Hematopoietic multipotent progenitor cell treated with erythropoietin and hydrocortisone succinate and interleukin-3 and kit ligand, for 8 days (in vitro differentiated cells): ENCODE data around the gene ACP2.
"Not testable (repeated sequence)": the region's sequence is repeated elsewhere in the genome, so short reads cannot be mapped to it uniquely, and the experiment has no call there.

ENCODE experiments used
- DNase-seq: peaks from one replicate; pipeline ENCODE4 v3.0.0-alpha.2; 2015

Gene ACP2

GRCh38 chr11:47241841-47242301 lies 6.7 kb downstream of the ACP2 start:
- no peak for DNase-seq

GRCh38 chr11:47239852-47240251 lies 8.8 kb downstream of the ACP2 start:
- no peak for DNase-seq

- peak; percentile 54 for DNase-seq
These were observed 12.1 kb downstream of the ACP2 start for GRCh38 chr11:47236482-47236881.

GRCh38 chr11:47235163-47235562 lies 13.5 kb downstream of the ACP2 start:
- DNase-seq: no peak

- no peak for DNase-seq
These were observed 13.9 kb downstream of the ACP2 start for GRCh38 chr11:47234669-47235100.

GRCh38 chr11:47233989-47234668 lies 14.5 kb downstream of the ACP2 start:
- DNase-seq: peak; percentile 47

- DNase-seq: no peak
These were observed 15.6 kb downstream of the ACP2 start for GRCh38 chr11:47233051-47233450.

GRCh38 chr11:47229161-47229560 lies 19.5 kb downstream of the ACP2 start:
- no peak for DNase-seq

GRCh38 chr11:47225552-47226400 lies 22.8 kb downstream of the ACP2 start:
- no peak for DNase-seq

GRCh38 chr11:47222696-47223095 lies 25.9 kb downstream of the ACP2 start:
- DNase-seq: no peak

GRCh38 chr11:47220401-47220821 lies 28.2 kb downstream of the ACP2 start:
- DNase-seq: no peak

GRCh38 chr11:47216121-47216798 lies 32.4 kb downstream of the ACP2 start:
- peak; percentile 78 for DNase-seq

- DNase-seq: no peak
These were observed 33.2 kb downstream of the ACP2 start for GRCh38 chr11:47215366-47215910.

GRCh38 chr11:47213950-47214565 lies 34.6 kb downstream of the ACP2 start:
- peak; percentile 96 for DNase-seq

- DNase-seq: no peak
These were observed 35.7 kb downstream of the ACP2 start for GRCh38 chr11:47212938-47213337.

GRCh38 chr11:47208628-47209027 lies 40.0 kb downstream of the ACP2 start:
- no peak for DNase-seq

- not testable (repeated sequence) for DNase-seq
These were observed 40.5 kb downstream of the ACP2 start for GRCh38 chr11:47208008-47208552.

- no peak for DNase-seq
These were observed 41.2 kb downstream of the ACP2 start for GRCh38 chr11:47207459-47207858.

GRCh38 chr11:47206577-47206976 lies 42.0 kb downstream of the ACP2 start:
- DNase-seq: not testable (repeated sequence)

GRCh38 chr11:47204637-47204989 lies 44.0 kb downstream of the ACP2 start:
- DNase-seq: no peak

GRCh38 chr11:47202576-47202975 lies 46.0 kb downstream of the ACP2 start:
- DNase-seq: no peak

- DNase-seq: no peak
These were observed 47.6 kb downstream of the ACP2 start for GRCh38 chr11:47201015-47201414.
